NCI-H1436 (cell line): ENCODE results near the gene KIAA0753.

Source experiments
- DNase-seq: peaks from one replicate; lab custom pipeline; 2025; lab: John Stamatoyannopoulos, UW

Gene KIAA0753

GRCh38 chr17:6569370-6570285 is 70.9 kb downstream of the KIAA0753 start:
- no peak for DNase-seq

GRCh38 chr17:6568184-6568758 is 72.2 kb downstream of the KIAA0753 start:
- DNase-seq: no peak

- DNase-seq: no peak
These were observed 72.9 kb downstream of the KIAA0753 start for GRCh38 chr17:6567528-6568183.

- no peak for DNase-seq
These were observed 79.1 kb downstream of the KIAA0753 start for GRCh38 chr17:6561446-6561845.

- DNase-seq: no peak
These were observed 80.0 kb downstream of the KIAA0753 start for GRCh38 chr17:6560496-6560895.

GRCh38 chr17:6559753-6560215 is 80.7 kb downstream of the KIAA0753 start:
- no peak for DNase-seq

- no peak for DNase-seq
These were observed 81.4 kb downstream of the KIAA0753 start for GRCh38 chr17:6558932-6559752.

- no peak for DNase-seq
These were observed 82.2 kb downstream of the KIAA0753 start for GRCh38 chr17:6558276-6558675.

GRCh38 chr17:6557040-6557438 is 83.5 kb downstream of the KIAA0753 start:
- no peak for DNase-seq

GRCh38 chr17:6556121-6557039 is 84.1 kb downstream of the KIAA0753 start, which contains the start of gene PITPNM3:
Gene PITPNM3 (minus strand): TSS chr17:6556555. CDS start chr17:6556406, 149 bp downstream.
- DNase-seq: no peak

GRCh38 chr17:6555331-6556120 is 85.0 kb downstream of the KIAA0753 start:
- no peak for DNase-seq

GRCh38 chr17:6554871-6555330 is 85.6 kb downstream of the KIAA0753 start:
- DNase-seq: no peak

GRCh38 chr17:6554342-6554741 is 86.2 kb downstream of the KIAA0753 start:
- DNase-seq: no peak

- no peak for DNase-seq
These were observed 88.5 kb downstream of the KIAA0753 start for GRCh38 chr17:6551869-6552531.

GRCh38 chr17:6551356-6551755 is 89.2 kb downstream of the KIAA0753 start:
- DNase-seq: no peak

- no peak for DNase-seq
These were observed 91.0 kb downstream of the KIAA0753 start for GRCh38 chr17:6549384-6550036.

- DNase-seq: no peak
These were observed 91.8 kb downstream of the KIAA0753 start for GRCh38 chr17:6548578-6549330.

GRCh38 chr17:6548034-6548433 is 92.5 kb downstream of the KIAA0753 start:
- no peak for DNase-seq
